OCI-LY3 (cell line): ENCODE results near the gene KRTAP4-16.
"Not testable (repeated sequence)": the region's sequence is repeated elsewhere in the genome, so short reads cannot be mapped to it uniquely, and the experiment has no call there.

Source experiments
- H2AFZ ChIP-seq: fragments of 200-600, 300-600 bp; shearing (Covaris generic); 2 replicates; pipeline ENCODE4 v1.6.0; 2014; ENCODE audit warnings: antibody characterized with exemption, low read depth, low read length
- H3K27ac ChIP-seq: fragments of 200-600, 300-600 bp; sonication (generic); 2 replicates; pipeline ENCODE4 v1.5.1; 2014; ENCODE audit warnings: mild to moderate bottlenecking, low read length, moderate library complexity, mixed read lengths
- H3K27me3 ChIP-seq: fragments of 200-600, 300-600 bp; sonication (generic); 2 replicates; pipeline ENCODE4 v1.6.1; 2014; ENCODE audit warnings: low read depth, low read length, mixed read lengths
- H3K36me3 ChIP-seq: fragments of 200-600, 300-600 bp; sonication (generic); replicated peaks from 2 replicates; pipeline ENCODE3; 2014; ENCODE audit warnings: low read depth, low read length, mixed read lengths
- H3K4me1 ChIP-seq: fragments of 300-600, 200-600 bp; sonication (generic); 2 replicates; pipeline ENCODE4 v1.6.1; 2014; ENCODE audit warnings: low read length, mixed read lengths
- H3K4me2 ChIP-seq: fragments of 200-600, 300-600 bp; sonication (generic); 2 replicates; pipeline ENCODE4 v1.6.1; 2014; ENCODE audit warnings: low read length, mixed read lengths
- H3K4me3 ChIP-seq: fragments of 300-600, 200-600 bp; sonication (generic); 2 replicates; pipeline ENCODE4 v1.5.1; 2014; ENCODE audit warnings: antibody characterized with exemption, mild to moderate bottlenecking, low read length, moderate library complexity
- H3K79me2 ChIP-seq: fragments of 300-600, 200-600 bp; shearing (Covaris generic); 2 replicates; pipeline ENCODE4 v1.6.1; 2014; ENCODE audit warnings: mild to moderate bottlenecking, low read length, mixed read lengths
- H3K9ac ChIP-seq: fragments of 300-600, 200-600 bp; shearing (Covaris generic); 2 replicates; pipeline ENCODE4 v1.6.0; 2014; ENCODE audit warnings: mild to moderate bottlenecking, low read length, moderate library complexity
- H3K9me3 ChIP-seq: fragments of 200-600, 300-600 bp; shearing (Covaris generic); 2 replicates; pipeline ENCODE4 v1.6.1; 2014; ENCODE audit warnings: low read length, mixed read lengths; ENCODE audit not compliant: insufficient read depth
- H4K20me1 ChIP-seq: fragments of 200-600, 300-600 bp; sonication (generic); 2 replicates; pipeline ENCODE4 v1.6.1; 2016; ENCODE audit warnings: low read length, mixed read lengths; ENCODE audit not compliant: insufficient read depth
- EZH2phosphoT487 ChIP-seq: fragments of 200-600 bp; shearing (Covaris generic); IDR thresholded peaks from 2 replicates; pipeline ENCODE4 v1.6.1; 2018; ENCODE audit warnings: antibody characterized with exemption, mixed run types, low read depth
- TF ChIP-seq, protein P1 (sequence below): fragments of 200-600, 300-600 bp; sonication (generic); IDR thresholded peaks from 2 replicates; pipeline ENCODE4 v1.5.1; 2014; ENCODE audit warnings: antibody characterized with exemption, low read length, low read depth

KRTAP4-16 gene

DNA sequence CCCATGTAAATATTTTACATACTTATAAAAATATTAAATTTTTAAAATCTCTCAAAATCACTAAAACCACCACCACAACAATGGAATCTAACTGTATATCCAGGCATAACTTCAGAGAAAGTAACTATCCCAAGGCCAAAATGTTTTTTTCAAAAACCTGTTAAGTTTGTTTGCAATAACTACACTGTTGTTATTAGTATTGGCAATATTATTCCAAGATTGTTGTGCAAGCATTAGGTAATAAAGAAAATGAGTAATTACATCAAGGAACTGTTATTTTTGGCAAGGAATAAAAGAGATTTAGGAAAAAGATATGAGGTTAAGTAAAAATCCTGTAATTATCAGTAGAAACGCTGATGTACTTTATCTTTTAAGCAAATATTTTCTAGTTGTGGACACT is 25.4 kb upstream of the KRTAP4-16 start:
- H3K27me3 ChIP-seq = peaks cover 13% of the 10 kb centered on the region
- H3K36me3 ChIP-seq = no peaks in the 10 kb centered on the region
- no peak overlapping the region for H3K9ac ChIP-seq

DNA sequence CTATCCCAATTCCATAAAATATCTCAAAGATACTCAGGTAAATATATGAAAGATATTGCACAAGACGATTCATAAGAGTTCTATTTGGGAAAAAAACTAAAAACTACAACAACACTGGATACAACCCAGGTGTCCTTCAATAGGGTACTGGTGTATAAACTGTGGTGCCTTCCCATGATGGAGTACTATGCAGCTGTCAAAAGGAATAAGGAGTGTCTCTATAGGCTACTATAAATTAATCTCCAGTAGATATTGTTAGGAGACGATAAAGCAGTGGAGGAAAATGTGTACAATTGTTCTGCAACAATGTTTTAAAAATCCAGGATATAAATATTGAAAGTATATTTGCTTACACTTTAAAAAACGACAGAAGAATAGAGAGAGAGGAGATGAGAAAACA is 24.4 kb upstream of the KRTAP4-16 start:
- no peak overlapping the region for H3K4me2 ChIP-seq
- H3K79me2 ChIP-seq = no peaks in the 10 kb centered on the region
- no peak overlapping the region for H3K27ac ChIP-seq
- no peak overlapping the region for H3K9ac ChIP-seq
- no peaks in the 10 kb centered on the region for H3K9me3 ChIP-seq
- H2AFZ ChIP-seq = no peak overlapping the region
- H3K36me3 ChIP-seq = no peaks in the 10 kb centered on the region
- TF ChIP-seq, protein P1, sequence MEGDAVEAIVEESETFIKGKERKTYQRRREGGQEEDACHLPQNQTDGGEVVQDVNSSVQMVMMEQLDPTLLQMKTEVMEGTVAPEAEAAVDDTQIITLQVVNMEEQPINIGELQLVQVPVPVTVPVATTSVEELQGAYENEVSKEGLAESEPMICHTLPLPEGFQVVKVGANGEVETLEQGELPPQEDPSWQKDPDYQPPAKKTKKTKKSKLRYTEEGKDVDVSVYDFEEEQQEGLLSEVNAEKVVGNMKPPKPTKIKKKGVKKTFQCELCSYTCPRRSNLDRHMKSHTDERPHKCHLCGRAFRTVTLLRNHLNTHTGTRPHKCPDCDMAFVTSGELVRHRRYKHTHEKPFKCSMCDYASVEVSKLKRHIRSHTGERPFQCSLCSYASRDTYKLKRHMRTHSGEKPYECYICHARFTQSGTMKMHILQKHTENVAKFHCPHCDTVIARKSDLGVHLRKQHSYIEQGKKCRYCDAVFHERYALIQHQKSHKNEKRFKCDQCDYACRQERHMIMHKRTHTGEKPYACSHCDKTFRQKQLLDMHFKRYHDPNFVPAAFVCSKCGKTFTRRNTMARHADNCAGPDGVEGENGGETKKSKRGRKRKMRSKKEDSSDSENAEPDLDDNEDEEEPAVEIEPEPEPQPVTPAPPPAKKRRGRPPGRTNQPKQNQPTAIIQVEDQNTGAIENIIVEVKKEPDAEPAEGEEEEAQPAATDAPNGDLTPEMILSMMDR = no peak
- no peak for TF ChIP-seq EZH2phosphoT487
- H3K4me3 ChIP-seq = no peak overlapping the region
- no peaks in the 10 kb centered on the region for H3K4me1 ChIP-seq
- H4K20me1 ChIP-seq = no peaks in the 10 kb centered on the region
- peaks cover 12% of the 10 kb centered on the region; the same call in 1 of the 2 replicates for H3K27me3 ChIP-seq

More for the DNA sequence above, 25.4 kb upstream of the KRTAP4-16 start:
- Histone ChIP-seq H3K27ac (no peak overlapping the region), H3K9me3 (no peaks in the 10 kb centered on the region), H3K4me3 (no peak overlapping the region), H3K4me2 (no peak overlapping the region), H2AFZ (no peak overlapping the region), H3K4me1 (no peaks in the 10 kb centered on the region), H3K79me2 (no peaks in the 10 kb centered on the region), H4K20me1 (no peaks in the 10 kb centered on the region)
- TF ChIP-seq EZH2phosphoT487 = no peak
- TF ChIP-seq, protein P1 = no peak

DNA sequence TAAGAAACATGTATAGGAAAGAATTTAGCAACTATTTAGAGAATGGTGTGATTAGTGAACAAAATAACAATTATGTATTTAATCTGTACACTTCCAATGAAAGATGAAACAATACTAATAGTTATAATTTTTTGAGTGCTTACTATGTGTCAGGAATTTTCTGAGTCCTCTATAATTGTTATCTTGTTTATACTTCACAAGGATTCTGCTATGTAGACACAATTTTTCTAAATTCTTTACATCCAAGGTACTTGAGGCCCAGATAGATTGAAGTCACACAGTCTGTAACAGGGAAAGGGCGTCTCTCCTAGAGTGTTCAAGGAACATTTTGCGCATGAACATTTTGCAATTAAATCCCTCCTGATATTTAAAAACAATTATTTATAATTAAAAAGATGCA is 23.1 kb upstream of the KRTAP4-16 start:
- TF ChIP-seq, protein P1 = no peak
- no peak for TF ChIP-seq EZH2phosphoT487
- Histone ChIP-seq H3K79me2 (no peaks in the 10 kb centered on the region), H3K9ac (no peak overlapping the region), H2AFZ (no peak overlapping the region), H3K4me3 (no peak overlapping the region), H3K27me3 (peaks cover 9% of the 10 kb centered on the region; the same call in 1 of the 2 replicates), H4K20me1 (no peaks in the 10 kb centered on the region), H3K36me3 (no peaks in the 10 kb centered on the region), H3K4me2 (no peak overlapping the region), H3K27ac (no peak overlapping the region), H3K9me3 (no peaks in the 10 kb centered on the region), H3K4me1 (no peaks in the 10 kb centered on the region)

DNA sequence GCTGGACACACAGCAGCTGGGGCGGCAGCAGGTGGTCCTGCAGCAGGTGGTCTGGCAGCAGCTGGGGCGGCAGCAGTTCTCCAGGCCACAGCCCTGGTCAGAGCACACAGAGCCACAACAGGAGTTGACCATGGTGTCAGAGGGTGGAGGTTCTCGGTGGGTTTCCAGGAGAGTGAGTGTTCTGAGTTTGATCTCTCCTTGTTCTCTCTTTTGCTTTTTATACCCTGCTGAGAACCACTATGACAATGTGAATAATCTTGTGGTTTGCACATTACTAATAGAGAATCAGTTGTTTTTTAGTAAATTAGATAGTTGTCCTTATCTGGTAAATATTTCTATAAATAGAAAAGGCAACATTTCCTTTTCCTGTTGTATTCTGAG is 22.0 kb upstream of the KRTAP4-16 start, which contains the start of gene KRTAP4-12:
TSS of gene KRTAP4-12 (minus strand) at position 192 of the 381 bp plus-strand sequence. CDS start at position 132, 60 bp downstream.
- not testable (repeated sequence) for H4K20me1 ChIP-seq, H3K27ac ChIP-seq, H3K79me2 ChIP-seq, H3K4me2 ChIP-seq, H3K36me3 ChIP-seq, H3K9me3 ChIP-seq, H2AFZ ChIP-seq, H3K4me3 ChIP-seq, H3K27me3 ChIP-seq, H3K4me1 ChIP-seq, H3K9ac ChIP-seq

DNA sequence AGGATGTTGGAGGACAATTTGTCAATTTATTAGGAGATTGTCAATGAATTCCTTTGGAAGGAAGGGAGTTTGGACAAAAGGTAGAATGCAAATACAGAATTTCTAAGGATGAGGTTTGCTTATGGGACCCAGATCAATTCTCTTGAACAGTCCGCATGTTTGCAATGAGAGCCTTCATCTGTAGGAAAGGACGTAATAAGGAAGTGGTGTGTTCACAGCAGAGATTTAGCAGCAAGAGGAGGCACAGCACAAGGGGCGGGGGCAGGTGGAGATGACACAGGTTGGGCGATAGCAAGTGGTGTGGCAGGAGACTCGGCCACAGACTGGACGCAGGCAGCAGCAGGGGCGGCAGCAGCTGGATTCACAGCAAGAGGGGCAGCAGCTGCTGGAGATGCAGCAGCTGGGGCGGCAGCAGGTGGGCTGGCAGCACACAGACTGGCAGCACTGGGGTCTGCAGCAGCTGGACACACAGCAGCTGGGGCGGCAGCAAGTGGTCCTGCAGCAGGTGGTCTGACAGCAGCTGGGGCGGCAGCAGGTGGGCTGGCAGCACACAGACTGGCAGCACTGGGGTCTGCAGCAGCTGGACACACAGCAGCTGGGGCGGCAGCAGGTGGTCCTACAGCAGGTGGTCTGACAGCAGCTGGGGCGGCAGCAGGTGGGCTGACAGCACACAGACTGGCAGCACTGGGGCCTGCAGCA is 21.4 kb upstream of the KRTAP4-16 start:
- not testable (repeated sequence) for H3K9me3 ChIP-seq, H3K27me3 ChIP-seq, H3K4me3 ChIP-seq

More for the DNA sequence above, 21.4 kb upstream of the KRTAP4-16 start:
- H4K20me1 ChIP-seq, H3K27ac ChIP-seq, H3K9ac ChIP-seq, H3K79me2 ChIP-seq, H3K36me3 ChIP-seq, H2AFZ ChIP-seq, H3K4me1 ChIP-seq, H3K4me2 ChIP-seq: not testable (repeated sequence)
